HG03457 (cell line): ENCODE measurements around the gene AGAP2.
"Not testable (repeated sequence)": the region's sequence is repeated elsewhere in the genome, so short reads cannot be mapped to it uniquely, and the experiment has no call there.

ENCODE experiments used
- ATAC-seq: cut with Tn5 transposase; IDR thresholded peaks from one replicate; pipeline ENCODE4 v1.9.1; 2021; ENCODE audit warnings: moderate number of reproducible peaks; ENCODE audit not compliant: unreplicated experiment

The AGAP2 gene

DNA sequence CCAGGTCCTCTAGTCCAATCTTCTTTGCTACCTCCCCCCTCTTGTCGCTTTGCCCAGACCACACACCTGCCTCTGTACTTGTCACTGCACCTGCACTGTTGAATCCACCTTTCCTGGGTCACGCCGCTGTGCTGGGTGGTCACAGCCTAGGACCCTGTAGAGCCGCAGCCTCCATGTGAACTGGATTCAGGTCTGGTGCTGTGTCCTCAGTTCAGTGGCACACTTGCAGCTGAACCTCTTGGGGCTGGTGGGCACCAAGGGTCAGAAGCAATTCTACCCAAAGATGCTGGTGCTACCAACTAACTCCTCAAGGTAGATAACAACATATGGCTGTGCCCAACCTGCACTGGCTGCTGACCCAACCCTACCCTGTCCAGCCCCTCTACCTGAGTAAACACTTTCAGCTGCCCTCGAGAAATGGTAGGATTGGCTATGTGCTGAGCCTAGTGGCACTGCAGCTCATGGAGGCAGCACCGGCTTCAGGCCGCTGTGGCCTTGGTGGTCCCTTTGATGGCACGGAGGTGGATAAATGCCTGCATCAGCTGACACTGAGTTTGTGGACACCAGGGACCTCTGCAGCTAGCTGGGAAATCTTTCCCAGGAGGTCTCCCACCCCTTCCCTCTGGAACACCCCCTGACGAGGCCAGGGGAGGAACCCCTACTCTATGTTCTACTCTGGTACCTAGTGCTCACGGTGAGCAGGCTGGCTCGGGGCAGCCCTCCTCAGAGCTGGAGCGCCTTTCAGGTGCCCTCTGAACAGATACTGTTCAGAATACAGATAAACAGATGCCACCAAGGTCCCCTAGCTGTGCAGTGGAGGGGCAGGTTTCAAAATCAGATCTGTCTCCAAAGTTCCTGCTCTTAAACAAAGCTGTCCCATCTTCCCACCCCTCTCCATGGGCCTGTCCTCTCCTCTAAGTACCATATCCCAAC lies 14.3 kb downstream of the AGAP2 start:
- no peak for ATAC-seq

DNA sequence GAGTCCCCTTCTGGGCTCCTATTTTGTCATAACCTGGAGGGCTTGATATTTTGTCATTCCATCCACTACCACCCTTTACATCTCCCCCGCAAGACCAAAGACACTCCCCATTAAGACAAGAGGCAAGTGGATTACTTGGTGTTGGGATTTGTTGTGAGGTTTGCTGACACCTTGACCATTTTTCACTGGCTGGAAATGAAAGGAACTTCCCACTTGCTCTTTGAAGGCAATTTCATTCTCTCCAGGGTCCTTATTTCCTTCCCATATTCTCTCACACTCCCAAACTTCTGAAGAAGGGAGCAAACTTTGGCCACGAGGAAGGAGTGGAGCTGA lies 14.9 kb downstream of the AGAP2 start:
- ATAC-seq, result no peak

DNA sequence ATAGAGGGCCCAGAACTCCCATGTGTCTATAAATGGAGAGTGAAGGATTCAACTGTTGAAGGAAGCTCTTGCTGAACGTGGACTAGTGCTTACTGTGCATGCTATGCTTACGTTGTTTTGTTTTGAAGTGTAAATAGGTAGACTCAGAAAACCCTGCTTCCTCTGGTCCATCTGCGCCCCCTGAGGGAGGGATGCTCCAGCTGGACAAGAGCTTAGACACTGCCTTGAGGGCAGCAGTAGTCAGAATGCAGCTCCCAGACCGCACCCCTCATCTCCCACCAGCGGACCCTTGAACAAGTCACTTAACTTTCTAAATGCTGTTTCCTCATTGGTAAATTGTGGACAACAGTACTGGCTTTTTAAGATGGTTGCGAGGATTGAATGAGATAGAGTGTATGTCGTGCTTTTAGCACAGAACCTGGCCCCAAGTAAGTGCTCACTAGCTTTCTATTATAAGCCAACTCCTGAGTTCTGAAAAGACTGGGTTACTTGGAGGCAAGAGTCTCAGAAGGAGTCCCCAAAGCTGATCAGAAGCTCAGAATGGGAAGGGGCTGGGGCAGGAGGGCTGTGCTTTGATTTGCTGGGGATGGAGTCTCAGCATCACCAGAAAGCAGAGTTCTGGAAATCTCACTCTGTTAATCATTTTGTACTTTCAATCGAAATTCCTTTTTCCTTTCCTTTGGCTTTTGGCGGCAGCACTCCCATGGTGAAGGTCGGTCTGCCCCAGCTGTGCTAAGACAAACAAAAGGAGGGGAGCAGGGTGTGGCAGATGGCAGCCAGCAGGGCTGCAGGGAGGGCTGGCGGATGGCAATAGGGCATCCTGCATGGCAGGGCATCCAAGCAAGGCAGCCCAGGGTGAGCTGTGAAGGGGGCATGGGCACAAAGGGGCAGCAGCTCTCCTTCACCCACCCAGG lies 15.6 kb downstream of the AGAP2 start:
- ATAC-seq, result no peak

DNA sequence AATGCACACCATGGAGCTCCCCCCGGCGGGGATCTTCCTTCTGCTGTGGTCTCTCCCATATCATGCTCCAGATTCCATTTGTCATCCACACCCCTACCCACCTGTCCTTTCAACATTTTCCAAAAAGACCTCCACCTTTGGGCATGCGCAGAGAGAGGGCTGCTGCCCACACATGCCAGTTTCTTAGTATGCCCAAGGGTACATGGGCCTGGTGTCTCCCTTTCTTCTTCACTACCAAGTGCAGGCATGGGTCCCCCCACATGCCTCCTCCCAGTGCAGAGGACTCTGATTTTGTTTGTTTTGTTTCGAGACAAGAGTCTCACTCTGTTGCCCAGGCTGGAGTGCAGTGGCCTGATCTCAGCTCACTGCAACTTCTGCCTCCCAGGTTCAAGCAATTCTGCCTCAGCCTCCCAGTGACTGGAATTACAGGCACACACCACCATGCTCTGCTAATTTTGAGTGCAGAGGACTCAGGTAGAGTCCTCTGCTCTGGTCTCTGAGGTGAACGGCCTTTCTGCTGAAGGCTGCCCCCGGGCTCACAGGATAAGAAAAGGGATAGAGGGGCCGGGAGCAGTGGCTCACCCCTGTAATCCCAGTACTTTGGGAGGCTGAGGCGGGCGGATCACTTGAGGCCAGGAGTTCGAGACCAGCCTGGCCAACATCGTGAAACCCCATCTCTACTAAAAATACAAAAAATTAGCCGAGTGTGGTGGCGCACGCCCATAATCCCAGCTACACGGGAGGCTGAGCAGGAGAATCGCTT lies 16.5 kb downstream of the AGAP2 start:
- ATAC-seq, result not testable (repeated sequence)

DNA sequence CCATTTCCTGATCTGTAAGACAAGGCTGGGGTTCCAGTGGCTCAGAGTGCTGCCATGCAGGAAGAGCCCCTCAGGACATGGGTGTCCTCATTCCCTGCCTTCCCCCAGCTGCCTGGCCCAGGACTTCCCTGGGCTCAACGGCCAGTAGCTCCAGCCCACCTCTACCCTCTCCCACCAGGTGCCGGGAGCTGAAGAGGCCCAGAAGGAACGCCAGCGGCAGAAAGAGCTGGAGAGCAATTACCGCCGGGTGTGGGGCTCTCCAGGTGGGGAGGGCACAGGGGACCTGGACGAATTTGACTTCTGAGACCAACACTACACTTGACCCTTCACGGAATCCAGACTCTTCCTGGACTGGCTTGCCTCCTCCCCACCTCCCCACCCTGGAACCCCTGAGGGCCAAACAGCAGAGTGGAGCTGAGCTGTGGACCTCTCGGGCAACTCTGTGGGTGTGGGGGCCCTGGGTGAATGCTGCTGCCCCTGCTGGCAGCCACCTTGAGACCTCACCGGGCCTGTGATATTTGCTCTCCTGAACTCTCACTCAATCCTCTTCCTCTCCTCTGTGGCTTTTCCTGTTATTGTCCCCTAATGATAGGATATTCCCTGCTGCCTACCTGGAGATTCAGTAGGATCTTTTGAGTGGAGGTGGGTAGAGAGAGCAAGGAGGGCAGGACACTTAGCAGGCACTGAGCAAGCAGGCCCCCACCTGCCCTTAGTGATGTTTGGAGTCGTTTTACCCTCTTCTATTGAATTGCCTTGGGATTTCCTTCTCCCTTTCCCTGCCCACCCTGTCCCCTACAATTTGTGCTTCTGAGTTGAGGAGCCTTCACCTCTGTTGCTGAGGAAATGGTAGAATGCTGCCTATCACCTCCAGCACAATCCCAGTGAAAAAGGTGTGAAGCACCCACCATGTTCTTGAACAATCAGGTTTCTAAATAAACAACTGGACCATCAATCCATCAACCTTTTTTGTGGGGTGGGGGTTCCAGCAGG lies 17.6 kb downstream of the AGAP2 start:
- ATAC-seq, result no peak

DNA sequence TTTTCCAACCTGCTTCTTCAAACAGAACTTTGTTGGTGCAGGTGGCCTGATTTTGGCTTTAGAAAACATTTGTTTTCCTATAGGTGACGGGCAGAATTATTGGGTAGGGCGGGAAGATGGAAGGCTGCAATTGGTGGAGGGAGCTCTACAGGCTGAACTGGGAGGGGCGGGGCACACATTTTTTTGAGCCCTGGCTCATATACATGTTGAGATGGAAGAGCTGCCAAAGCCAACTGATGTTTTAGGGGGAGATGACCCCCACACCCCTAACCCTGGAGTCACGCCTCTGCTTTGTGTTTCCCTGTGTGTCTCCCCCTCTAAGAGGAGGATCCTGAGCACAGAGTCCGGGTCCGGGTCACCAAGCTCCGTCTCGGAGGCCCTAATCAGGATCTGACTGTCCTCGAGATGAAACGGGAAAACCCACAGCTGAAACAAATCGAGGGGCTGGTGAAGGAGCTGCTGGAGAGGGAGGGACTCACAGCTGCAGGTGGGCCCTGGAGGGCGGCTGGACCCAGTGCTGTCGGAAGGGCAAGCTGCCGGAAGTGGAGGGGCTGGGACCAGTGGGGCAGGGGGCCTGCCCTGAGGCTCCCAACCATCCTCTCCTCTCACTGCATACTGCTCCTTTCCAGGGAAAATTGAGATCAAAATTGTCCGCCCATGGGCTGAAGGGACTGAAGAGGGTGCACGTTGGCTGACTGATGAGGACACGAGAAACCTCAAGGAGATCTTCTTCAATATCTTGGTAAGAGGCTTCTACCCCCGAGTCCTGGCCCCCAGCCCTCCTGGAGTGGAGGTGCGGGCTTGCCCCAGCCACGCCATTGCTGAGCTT lies 18.6 kb downstream of the AGAP2 start:
- no peak for ATAC-seq

DNA sequence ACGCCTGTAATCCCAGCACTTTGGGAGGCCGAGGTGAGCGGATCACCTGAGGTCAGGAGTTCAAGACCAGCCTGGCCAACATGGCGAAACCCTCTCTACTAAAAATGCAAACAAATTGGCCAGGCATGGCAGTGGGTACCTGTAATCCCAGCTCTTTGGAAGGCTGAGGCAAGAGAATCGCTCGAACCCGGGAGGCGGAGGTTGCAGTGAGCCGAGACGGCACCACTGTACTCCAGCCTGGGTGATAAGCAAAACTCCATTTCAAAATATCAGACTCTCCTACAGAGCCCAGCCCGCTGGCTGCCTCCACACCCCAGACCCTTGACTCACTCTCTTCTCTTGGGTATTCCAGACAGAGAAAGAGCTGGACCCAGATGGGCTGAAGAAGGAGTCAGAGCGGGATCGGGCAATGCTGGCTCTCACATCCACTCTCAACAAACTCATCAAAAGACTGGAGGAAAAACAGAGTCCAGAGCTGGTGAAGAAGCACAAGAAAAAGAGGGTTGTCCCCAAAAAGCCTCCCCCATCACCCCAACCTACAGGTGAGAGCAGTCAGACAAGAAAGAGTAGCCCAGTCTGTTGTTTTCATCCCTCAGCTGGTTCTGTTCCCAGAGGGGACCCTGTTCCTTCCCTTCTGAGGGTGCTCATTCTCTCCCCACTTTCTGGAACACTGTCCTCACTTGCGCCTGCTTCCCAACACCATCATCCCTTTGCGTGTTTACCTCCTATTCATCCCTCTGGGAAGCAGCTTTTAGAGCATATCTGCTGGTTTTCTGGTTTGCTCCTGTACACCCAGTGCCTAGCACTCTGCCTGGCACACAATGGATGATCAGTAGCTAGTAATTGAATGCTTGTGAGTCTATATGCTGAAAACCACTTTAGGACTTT lies 19.7 kb downstream of the AGAP2 start:
- no peak for ATAC-seq

DNA sequence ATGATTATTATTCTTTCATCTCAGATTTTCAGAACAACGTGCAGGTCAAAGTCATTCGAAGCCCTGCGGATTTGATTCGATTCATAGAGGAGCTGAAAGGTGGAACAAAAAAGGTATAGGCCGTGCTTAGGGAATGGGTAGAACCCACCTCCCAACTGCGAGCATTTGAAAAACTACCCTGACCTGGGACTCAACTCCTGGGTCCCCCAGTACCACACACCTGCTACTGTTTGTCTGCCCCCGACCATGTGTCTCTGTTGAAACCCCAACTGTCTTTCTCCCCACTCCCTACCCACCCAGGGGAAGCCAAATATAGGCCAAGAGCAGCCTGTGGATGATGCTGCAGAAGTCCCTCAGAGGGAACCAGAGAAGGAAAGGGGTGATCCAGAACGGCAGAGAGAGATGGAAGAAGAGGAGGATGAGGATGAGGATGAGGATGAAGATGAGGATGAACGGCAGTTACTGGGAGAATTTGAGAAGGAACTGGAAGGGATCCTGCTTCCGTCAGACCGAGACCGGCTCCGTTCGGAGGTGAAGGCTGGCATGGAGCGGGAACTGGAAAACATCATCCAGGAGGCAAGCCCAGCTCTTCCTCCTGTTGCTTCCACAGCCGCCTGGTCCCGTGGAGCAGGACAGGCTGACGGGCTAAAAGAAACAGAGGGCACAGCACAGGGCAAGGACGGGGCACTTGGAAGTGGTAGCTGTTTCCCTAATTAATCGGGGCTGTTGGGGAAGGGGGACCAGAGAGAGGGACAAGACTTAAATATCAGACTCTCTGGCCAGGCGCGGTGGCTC lies 20.5 kb downstream of the AGAP2 start:
- ATAC-seq, result no peak

DNA sequence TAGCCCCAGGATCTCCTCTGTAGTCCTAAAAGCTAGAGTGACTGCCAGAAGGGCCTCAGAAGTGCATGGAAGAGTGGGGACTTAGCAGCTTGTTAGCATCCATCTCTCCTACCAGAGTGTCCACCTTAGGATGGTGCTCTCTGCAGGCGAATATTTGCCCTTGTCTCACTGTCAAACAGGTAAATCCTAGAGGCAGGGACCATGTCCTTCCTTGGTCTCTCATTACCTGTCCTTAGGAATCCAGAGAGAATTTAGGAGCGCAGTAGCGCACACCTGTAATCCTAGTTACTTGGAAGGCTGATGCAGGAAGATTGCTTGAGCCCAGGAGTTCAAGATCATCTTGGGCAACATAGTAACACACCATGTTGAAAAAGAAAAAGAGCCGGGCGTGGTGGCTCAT lies 21.4 kb downstream of the AGAP2 start:
- no peak for ATAC-seq

DNA sequence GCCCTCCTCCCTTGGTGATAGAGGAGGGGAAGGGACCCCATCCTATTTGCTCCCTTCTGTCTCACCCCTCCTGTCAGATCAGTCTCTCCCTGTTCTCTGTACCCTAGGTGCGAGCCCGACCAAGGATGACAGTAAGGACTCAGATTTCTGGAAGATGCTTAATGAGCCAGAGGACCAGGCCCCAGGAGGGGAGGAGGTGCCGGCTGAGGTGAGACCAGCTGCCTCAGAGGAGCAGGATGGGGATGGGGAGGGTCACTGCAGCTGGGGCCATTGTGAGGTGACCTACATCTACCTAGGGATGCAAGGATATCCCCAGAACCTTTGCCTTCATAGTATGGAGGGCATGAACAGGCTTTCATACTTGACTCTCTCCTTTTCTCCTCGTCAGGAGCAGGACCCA lies 22.2 kb downstream of the AGAP2 start:
- no peak for ATAC-seq

DNA sequence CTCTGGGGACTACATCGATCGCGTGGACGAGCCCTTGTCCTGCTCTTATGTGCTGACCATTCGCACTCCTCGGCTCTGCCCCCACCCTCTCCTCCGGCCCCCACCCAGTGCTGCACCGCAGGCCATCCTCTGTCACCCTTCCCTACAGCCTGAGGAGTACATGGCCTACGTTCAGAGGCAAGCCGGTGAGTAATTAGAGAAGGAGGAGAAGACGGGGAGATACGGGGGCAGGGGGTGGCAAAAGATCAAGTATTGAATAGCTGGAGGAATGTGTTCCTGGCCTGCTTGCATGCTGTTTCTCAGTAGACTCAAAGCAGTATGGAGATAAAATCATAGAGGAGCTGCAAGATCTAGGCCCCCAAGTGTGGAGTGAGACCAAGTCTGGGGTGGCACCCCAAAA lies 22.8 kb downstream of the AGAP2 start:
- ATAC-seq, result no peak

DNA sequence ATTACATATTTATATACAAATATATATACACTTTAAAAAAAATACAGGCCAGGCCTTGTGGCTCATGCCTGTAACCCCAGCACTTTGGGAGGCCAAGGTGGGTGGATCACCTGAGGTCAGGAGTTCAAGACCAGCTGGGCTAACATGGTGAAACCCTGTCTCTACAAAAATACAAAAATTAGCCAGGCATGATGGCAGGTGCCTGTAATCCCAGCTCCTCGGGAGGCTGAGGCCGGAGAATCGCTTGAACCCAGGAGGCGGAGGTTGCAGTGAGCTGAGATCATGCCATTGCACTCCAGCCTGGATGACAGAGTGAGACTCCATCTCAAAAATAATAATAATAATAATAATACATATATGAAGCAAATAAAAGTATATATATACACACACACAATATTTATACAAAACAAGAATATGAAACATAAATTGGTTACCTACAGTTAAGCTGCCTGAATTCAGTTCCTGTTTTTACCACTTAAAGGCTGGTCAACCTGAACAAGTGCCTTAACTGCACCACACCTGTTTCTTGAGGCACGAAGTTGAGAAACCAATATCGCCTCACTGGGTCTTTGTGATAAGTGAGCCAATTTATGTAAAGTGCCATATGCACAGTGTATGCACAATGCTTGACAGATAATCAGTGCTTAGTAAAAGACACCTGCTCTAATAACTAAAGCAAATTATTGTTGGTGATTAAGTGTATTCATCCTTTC lies 23.4 kb downstream of the AGAP2 start:
- ATAC-seq, result not testable (repeated sequence)

DNA sequence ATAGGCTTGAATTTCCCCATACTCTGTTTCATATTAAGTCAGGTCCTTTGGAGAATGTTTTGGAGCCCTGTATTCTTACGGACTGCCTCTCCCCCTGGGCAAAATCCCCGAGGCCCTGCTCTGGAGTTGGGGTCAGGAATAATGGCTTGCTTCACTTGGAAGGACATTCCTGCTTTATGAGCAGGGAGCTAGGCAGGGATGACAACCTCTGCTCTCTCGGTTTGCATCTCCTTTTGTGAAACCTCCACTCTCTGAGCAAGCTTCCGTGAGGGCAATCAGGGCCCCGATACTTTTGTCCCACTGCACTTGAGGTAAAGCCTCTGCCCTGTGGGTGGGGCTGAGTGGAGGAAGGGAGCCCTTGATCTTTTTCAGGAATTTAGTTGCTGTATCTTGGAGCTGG lies 25.3 kb downstream of the AGAP2 start:
- no peak for ATAC-seq

DNA sequence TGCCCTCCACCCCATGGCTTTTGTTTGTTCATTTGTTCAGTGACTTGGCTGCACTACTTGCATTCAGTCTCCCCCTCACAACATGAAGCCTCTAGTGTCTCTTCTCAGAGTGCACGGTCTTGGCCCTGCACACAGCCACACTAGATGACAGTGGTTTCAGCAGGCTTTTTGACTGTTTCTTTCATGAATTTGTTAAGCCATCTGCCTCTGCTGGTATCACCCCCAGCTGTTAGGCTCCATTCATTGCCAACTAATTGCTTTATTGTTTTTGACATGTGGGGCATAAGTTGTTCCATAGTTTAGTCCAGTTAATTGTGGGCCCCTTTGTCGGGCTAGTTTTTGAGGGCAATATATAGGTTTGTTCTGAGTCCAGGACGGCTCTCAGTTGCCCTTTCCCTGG lies 25.8 kb downstream of the AGAP2 start:
- no peak for ATAC-seq

DNA sequence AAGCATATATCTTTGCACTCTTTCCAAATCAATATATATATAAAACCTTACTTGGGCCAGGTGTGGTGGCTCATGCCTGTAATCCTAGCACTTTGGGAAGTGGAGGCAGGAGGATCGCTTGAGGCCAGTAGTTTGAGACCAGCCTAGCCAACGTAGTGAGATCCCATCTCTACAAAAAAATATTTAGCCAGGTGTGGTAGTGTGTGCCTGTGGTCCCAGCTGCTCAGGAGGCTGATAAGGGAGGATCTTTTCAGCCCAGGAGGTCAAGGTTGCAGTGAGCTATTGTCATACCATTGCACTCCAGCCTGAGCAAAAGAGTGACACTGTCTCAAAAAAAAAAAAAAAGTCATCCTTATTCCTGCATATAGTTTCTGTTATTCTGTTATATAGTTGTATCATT lies 30.2 kb downstream of the AGAP2 start:
- ATAC-seq, result no peak

DNA sequence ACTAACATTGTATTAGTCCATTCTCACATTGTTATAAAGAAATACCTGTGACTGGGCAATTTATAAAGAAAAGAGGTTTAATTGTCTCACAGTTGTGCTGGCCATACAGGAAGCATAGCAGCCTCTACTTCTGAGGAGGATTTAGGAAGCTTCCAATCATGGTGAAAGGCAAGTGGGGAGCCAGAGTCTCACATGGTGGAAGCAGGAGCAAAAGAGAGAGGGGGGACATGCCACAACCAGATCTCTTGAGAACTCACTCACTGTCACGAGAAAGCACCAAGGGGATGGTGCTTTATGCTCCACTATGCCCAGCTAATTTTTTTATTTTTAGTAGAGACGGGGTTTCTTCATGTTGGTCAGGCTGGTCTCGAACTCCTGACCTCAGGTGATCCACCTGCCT lies 31.3 kb downstream of the AGAP2 start:
- no peak for ATAC-seq

DNA sequence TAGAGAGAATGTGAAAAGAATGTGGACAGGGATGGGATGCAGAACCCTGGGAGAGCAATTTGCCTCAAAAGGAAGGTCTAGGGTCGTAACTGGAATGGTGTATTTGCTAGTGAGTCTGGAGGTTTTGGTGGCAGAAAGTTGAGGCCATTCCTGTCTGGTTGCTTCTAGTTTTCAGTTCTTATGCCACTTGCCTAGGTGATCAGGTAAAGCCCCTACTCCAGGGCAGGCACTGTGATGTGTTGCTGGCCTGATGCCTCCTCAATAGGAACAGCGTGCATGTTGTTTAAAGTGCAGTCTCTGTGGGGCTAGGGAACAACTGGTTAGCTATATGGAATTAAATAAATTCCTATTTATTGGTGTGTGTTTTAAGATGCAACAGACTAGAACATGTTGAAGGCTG lies 38.2 kb downstream of the AGAP2 start:
- ATAC-seq, result no peak
